Rectal smooth muscle tissue (tissue), 1 donor: ENCODE results near the gene NANOS2.
A peak's percentile ranks its signal among the peaks of the same experiment; 100 is the strongest.

Experiments used
- H3K27ac ChIP-seq: one replicate; pipeline ENCODE4 v1.7.0; 2013; ENCODE audit warnings: low read depth, low read length, inconsistent platforms
- H3K27me3 ChIP-seq: one replicate; pipeline ENCODE4 v1.7.0; 2013; ENCODE audit warnings: low read length; ENCODE audit not compliant: control insufficient read depth, insufficient read depth
- H3K36me3 ChIP-seq: one replicate; pipeline ENCODE4 v1.7.0; 2013; ENCODE audit warnings: low read length; ENCODE audit not compliant: control insufficient read depth, insufficient read depth
- H3K4me1 ChIP-seq: one replicate; pipeline ENCODE4 v1.7.0; 2013; ENCODE audit warnings: low read length; ENCODE audit not compliant: control insufficient read depth, insufficient read depth
- H3K4me3 ChIP-seq: one replicate; pipeline ENCODE4 v1.7.0; 2013; ENCODE audit warnings: low read length
- H3K9ac ChIP-seq: one replicate; pipeline ENCODE4 v1.7.0; 2013; ENCODE audit warnings: low read length

NANOS2 gene

GRCh38 chr19:45884682-45885555 is 29.7 kb downstream of the NANOS2 start:
- H3K9ac ChIP-seq = peak overlapping the region; percentile 86
- H3K4me1 ChIP-seq = peaks cover 19% of the 10 kb centered on the region
- H3K27me3 ChIP-seq = no peaks in the 10 kb centered on the region
- peak overlapping the region; percentile 89 for H3K27ac ChIP-seq
- H3K4me3 ChIP-seq = peak overlapping the region; percentile 87
- peaks cover 10% of the 10 kb centered on the region for H3K36me3 ChIP-seq

- no peak overlapping the region for H3K9ac ChIP-seq
- peaks cover 10% of the 10 kb centered on the region for H3K36me3 ChIP-seq
- peak overlapping the region; percentile 29 for H3K4me3 ChIP-seq
Measured at GRCh38 chr19:45883881-45884681, 30.5 kb downstream of the NANOS2 start.

GRCh38 chr19:45883586-45883880 is 31.0 kb downstream of the NANOS2 start:
- H3K36me3 ChIP-seq = peaks cover 10% of the 10 kb centered on the region
- H3K27me3 ChIP-seq = no peaks in the 10 kb centered on the region
- H3K9ac ChIP-seq = no peak overlapping the region
- H3K27ac ChIP-seq = no peak overlapping the region
- H3K4me3 ChIP-seq = peak overlapping the region; percentile 29
- peaks cover 19% of the 10 kb centered on the region for H3K4me1 ChIP-seq

More at GRCh38 chr19:45883881-45884681, 30.5 kb downstream of the NANOS2 start:
- no peaks in the 10 kb centered on the region for H3K27me3 ChIP-seq
- H3K27ac ChIP-seq = no peak overlapping the region
- peaks cover 19% of the 10 kb centered on the region for H3K4me1 ChIP-seq

- Histone ChIP-seq H3K36me3 (peaks cover 10% of the 10 kb centered on the region), H3K4me1 (peaks cover 19% of the 10 kb centered on the region), H3K4me3 (peak overlapping the region; percentile 68), H3K27me3 (no peaks in the 10 kb centered on the region), H3K9ac (no peak overlapping the region), H3K27ac (no peak overlapping the region)
Measured at GRCh38 chr19:45882652-45883585, 31.7 kb downstream of the NANOS2 start.

GRCh38 chr19:45881909-45882528 is 32.6 kb downstream of the NANOS2 start:
- H3K36me3 ChIP-seq = peaks cover 10% of the 10 kb centered on the region
- peaks cover 1% of the 10 kb centered on the region for H3K27me3 ChIP-seq
- peak overlapping the region; percentile 68 for H3K4me3 ChIP-seq
- peaks cover 17% of the 10 kb centered on the region for H3K4me1 ChIP-seq
- no peak overlapping the region for H3K9ac ChIP-seq
- no peak overlapping the region for H3K27ac ChIP-seq

GRCh38 chr19:45881082-45881908 is 33.3 kb downstream of the NANOS2 start:
- no peak overlapping the region for H3K9ac ChIP-seq
- peaks cover 15% of the 10 kb centered on the region for H3K4me1 ChIP-seq

GRCh38 chr19:45879971-45880370 is 34.6 kb downstream of the NANOS2 start:
- Histone ChIP-seq H3K4me1 (peaks cover 13% of the 10 kb centered on the region), H3K27ac (no peak overlapping the region), H3K4me3 (no peak overlapping the region), H3K36me3 (peaks cover 10% of the 10 kb centered on the region), H3K27me3 (peaks cover 3% of the 10 kb centered on the region), H3K9ac (no peak overlapping the region)

More at GRCh38 chr19:45881082-45881908, 33.3 kb downstream of the NANOS2 start:
- H3K36me3 ChIP-seq = peaks cover 10% of the 10 kb centered on the region
- no peak overlapping the region for H3K27ac ChIP-seq
- H3K27me3 ChIP-seq = peaks cover 3% of the 10 kb centered on the region
- H3K4me3 ChIP-seq = no peak overlapping the region

- Histone ChIP-seq H3K4me3 (no peak overlapping the region), H3K27ac (no peak overlapping the region), H3K36me3 (peaks cover 5% of the 10 kb centered on the region), H3K27me3 (peaks cover 3% of the 10 kb centered on the region), H3K9ac (no peak overlapping the region), H3K4me1 (peaks cover 10% of the 10 kb centered on the region)
Measured at GRCh38 chr19:45879055-45879454, 35.5 kb downstream of the NANOS2 start.

GRCh38 chr19:45878043-45878794 is 36.4 kb downstream of the NANOS2 start:
- Histone ChIP-seq H3K4me3 (no peak overlapping the region), H3K36me3 (no peaks in the 10 kb centered on the region), H3K9ac (no peak overlapping the region), H3K27ac (no peak overlapping the region), H3K4me1 (peaks cover 5% of the 10 kb centered on the region), H3K27me3 (peaks cover 3% of the 10 kb centered on the region)

- H3K9ac ChIP-seq = no peak overlapping the region
- H3K4me3 ChIP-seq = no peak overlapping the region
- H3K27me3 ChIP-seq = peaks cover 3% of the 10 kb centered on the region
- no peaks in the 10 kb centered on the region for H3K4me1 ChIP-seq
- H3K27ac ChIP-seq = peak overlapping the region; percentile 51
- no peaks in the 10 kb centered on the region for H3K36me3 ChIP-seq
Measured at GRCh38 chr19:45876411-45877197, 38.0 kb downstream of the NANOS2 start.
